Mammary epithelial cell (primary cell): ENCODE measurements around the gene ATP5F1A.

Experiments
- EZH2 ChIP-seq: IDR thresholded peaks from 2 replicates; pipeline ENCODE4 v1.6.1; 2012; ENCODE audit warnings: low read length, inconsistent platforms, borderline replicate concordance
- TF ChIP-seq, protein P1 (sequence below), 2 donors: IDR thresholded peaks in 1 of 2; conservative IDR thresholded peaks in 1 of 2; 2 replicates each; pipeline ENCODE4 v1.5.1; 2011 to 2012; ENCODE audit warnings: inconsistent platforms in 2 of 2, low read length in 2 of 2, mild to moderate bottlenecking in 2 of 2, control low read depth in 1 of 2, low read depth in 1 of 2; ENCODE audit not compliant: insufficient read depth in 1 of 2; ENCODE audit errors: extremely low read depth in 1 of 2

DNA sequence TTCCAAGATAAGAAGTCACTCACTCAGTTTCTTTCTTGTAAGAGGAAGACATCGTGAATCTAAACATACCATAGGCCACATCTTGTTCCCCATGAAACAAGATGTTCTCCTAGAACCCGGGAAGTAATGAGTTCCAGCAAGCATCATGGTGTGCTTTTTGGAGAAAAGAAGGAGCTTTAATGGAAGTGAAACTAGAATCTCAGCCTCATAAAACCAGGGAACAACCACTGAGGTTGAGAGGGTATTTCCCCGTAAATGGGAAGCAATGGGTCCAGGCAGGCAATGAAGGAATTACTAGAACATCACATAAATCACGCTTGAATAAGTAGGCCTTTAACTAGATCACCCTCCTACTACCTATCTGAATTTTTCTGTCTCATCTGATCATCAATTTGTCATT, 66.4 kb downstream of the ATP5F1A start:
- no peak for TF ChIP-seq EZH2
- TF ChIP-seq, protein P1, sequence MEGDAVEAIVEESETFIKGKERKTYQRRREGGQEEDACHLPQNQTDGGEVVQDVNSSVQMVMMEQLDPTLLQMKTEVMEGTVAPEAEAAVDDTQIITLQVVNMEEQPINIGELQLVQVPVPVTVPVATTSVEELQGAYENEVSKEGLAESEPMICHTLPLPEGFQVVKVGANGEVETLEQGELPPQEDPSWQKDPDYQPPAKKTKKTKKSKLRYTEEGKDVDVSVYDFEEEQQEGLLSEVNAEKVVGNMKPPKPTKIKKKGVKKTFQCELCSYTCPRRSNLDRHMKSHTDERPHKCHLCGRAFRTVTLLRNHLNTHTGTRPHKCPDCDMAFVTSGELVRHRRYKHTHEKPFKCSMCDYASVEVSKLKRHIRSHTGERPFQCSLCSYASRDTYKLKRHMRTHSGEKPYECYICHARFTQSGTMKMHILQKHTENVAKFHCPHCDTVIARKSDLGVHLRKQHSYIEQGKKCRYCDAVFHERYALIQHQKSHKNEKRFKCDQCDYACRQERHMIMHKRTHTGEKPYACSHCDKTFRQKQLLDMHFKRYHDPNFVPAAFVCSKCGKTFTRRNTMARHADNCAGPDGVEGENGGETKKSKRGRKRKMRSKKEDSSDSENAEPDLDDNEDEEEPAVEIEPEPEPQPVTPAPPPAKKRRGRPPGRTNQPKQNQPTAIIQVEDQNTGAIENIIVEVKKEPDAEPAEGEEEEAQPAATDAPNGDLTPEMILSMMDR (conservative IDR thresholded peaks at IDR 0.05 in 1 of 2, IDR thresholded peaks at IDR 0.05 in 1 of 2; ENCODE audit: extremely low read depth in 1 of 2, insufficient read depth in 1 of 2, low read depth in 1 of 2, low read length in 2 of 2) = no peak
